NAMALWA (cell line): Measurements from ENCODE around the gene FBXO2.
"Not testable (repeated sequence)": the region's sequence is repeated elsewhere in the genome, so short reads cannot be mapped to it uniquely, and the experiment has no call there.

ENCODE experiments used
- DNase-seq: peaks from one replicate; pipeline ENCODE4 v3.0.0-alpha.2; 2015; ENCODE audit warnings: low spot score

FBXO2 gene

GRCh38 chr1:11629184-11630016 lies 24.8 kb downstream of the FBXO2 start:
- DNase-seq, result no peak

GRCh38 chr1:11628767-11629166 lies 25.5 kb downstream of the FBXO2 start:
- DNase-seq, result no peak

- no peak for DNase-seq
These were observed 27.7 kb downstream of the FBXO2 start for GRCh38 chr1:11626551-11626950.

GRCh38 chr1:11623702-11624101 lies 30.5 kb downstream of the FBXO2 start:
- no peak for DNase-seq

GRCh38 chr1:11622398-11622797 lies 31.8 kb downstream of the FBXO2 start:
- no peak for DNase-seq

- DNase-seq, result no peak
These were observed 33.3 kb downstream of the FBXO2 start for GRCh38 chr1:11620924-11621323.

- DNase-seq, result no peak
These were observed 33.8 kb downstream of the FBXO2 start for GRCh38 chr1:11620405-11620804.

GRCh38 chr1:11617741-11618140 lies 36.5 kb downstream of the FBXO2 start:
- DNase-seq, result no peak

- peak; percentile 30 for DNase-seq
These were observed 36.9 kb downstream of the FBXO2 start for GRCh38 chr1:11617314-11617713.

GRCh38 chr1:11616766-11617165 lies 37.5 kb downstream of the FBXO2 start:
- DNase-seq, result no peak

GRCh38 chr1:11615090-11615489 lies 39.1 kb downstream of the FBXO2 start:
- no peak for DNase-seq

- DNase-seq, result no peak
These were observed 40.9 kb downstream of the FBXO2 start for GRCh38 chr1:11613347-11613746.

- DNase-seq, result no peak
These were observed 42.4 kb downstream of the FBXO2 start for GRCh38 chr1:11611638-11612327.

GRCh38 chr1:11610629-11611180 lies 43.5 kb downstream of the FBXO2 start:
- no peak for DNase-seq

GRCh38 chr1:11609378-11609777 lies 44.9 kb downstream of the FBXO2 start:
- DNase-seq, result not testable (repeated sequence)

- DNase-seq, result not testable (repeated sequence)
These were observed 45.6 kb downstream of the FBXO2 start for GRCh38 chr1:11608596-11609130.

GRCh38 chr1:11606775-11607174 lies 47.5 kb downstream of the FBXO2 start:
- no peak for DNase-seq

- no peak for DNase-seq
These were observed 51.2 kb downstream of the FBXO2 start for GRCh38 chr1:11602981-11603380.

- no peak for DNase-seq
These were observed 51.8 kb downstream of the FBXO2 start for GRCh38 chr1:11602424-11602823.

- no peak for DNase-seq
These were observed 53.4 kb downstream of the FBXO2 start for GRCh38 chr1:11600836-11601235.

GRCh38 chr1:11599891-11600576 lies 54.2 kb downstream of the FBXO2 start:
- no peak for DNase-seq

GRCh38 chr1:11598461-11598860 lies 55.8 kb downstream of the FBXO2 start:
- DNase-seq, result no peak
